ENCODE measurements around the gene TUBB1.

GRCh38 chr20:59055302-59055701, 36.1 kb downstream of the TUBB1 start:
- TF ChIP-seq POLR2A (IDR thresholded peaks at IDR 0.05; ENCODE audit: low read length) (no peak), GATA1 (IDR thresholded peaks at IDR 0.05; ENCODE audit: low read depth, low read length) (no peak)
